Sigmoid colon (tissue), 4 donors: Measurements from ENCODE around the gene ANAPC15.

ENCODE experiments used
- CTCF ChIP-seq, 4 experiments: fragments of 450-650 bp in 3 of 4; fragments of 200-600 bp in 1 of 4; IDR thresholded peaks; one replicate each; pipeline ENCODE4 v1.5.1; 2016 to 2019; ENCODE audit warnings: antibody characterized with exemption in 4 of 4, mild to moderate bottlenecking in 3 of 4, moderate library complexity in 2 of 4
- POLR2AphosphoS5 ChIP-seq, 4 donors: sonication (generic); formaldehyde crosslinking; IDR thresholded peaks; one replicate each; pipeline ENCODE4 v1.6.1; 2017; ENCODE audit warnings: antibody characterized with exemption in 4 of 4

GRCh38 chr11:72102946-72103753, 9.3 kb downstream of the ANAPC15 start, which contains the start of gene LAMTOR1:
- TF ChIP-seq CTCF (IDR thresholded peaks at IDR 0.05) (peak; percentile 43 to 72 (median 66)), POLR2AphosphoS5 (IDR thresholded peaks at IDR 0.05) (peak; percentile 78 to 96 (median 86))
